Heart left ventricle (tissue), 16 donors: Measurements from ENCODE around the gene POLR3F. TPM values are rescaled to one million over a fixed set of nuclear protein-coding genes. Genes with fewer than 3 reads are reported as not detected.
A peak's percentile ranks its signal among the peaks of the same experiment; 100 is the strongest.

Experiments
- ATAC-seq, 4 donors: fragments of 200-7000 bp; cut with Tn5 transposase; one replicate each; pipeline ENCODE4 v1.9.1; 2020 to 2022; ENCODE audit warnings: moderate library complexity in 4 of 4, mild to moderate bottlenecking in 3 of 4, moderate number of reproducible peaks in 1 of 4
- DNase-seq, 5 donors: peaks; one replicate each; pipeline ENCODE4 v3.0.0-alpha.2; 2020
- H3K27ac ChIP-seq, 12 donors: fragments of 200-600 bp; sonication (generic) in 4 of 12; one replicate each; pipeline versions ENCODE4 v1.5.0 to v1.8.0; 2016 to 2022; ENCODE audit warnings: mild to moderate bottlenecking in 2 of 12
- H3K27me3 ChIP-seq, 9 donors: fragments of 200-600 bp; sonication (generic) in 2 of 9; one replicate each; pipeline versions ENCODE4 v1.5.1 to v1.8.0; 2016 to 2022; ENCODE audit warnings: mild to moderate bottlenecking in 3 of 9
- H3K36me3 ChIP-seq, 9 donors: fragments of 200-600 bp; sonication (generic) in 2 of 9; one replicate each; pipeline versions ENCODE4 v1.5.0 to v1.8.0; 2018 to 2022; ENCODE audit warnings: mild to moderate bottlenecking in 2 of 9
- H3K4me1 ChIP-seq, 12 donors: fragments of 200-600 bp; sonication (generic) in 4 of 12; one replicate each; pipeline versions ENCODE4 v1.5.0 to v1.8.0; 2016 to 2022; ENCODE audit warnings: mild to moderate bottlenecking in 3 of 12
- H3K4me3 ChIP-seq, 12 donors: fragments of 200-600 bp; sonication (generic) in 4 of 12; one replicate each; pipeline versions ENCODE4 v1.5.0 to v1.8.0; 2017 to 2022; ENCODE audit warnings: mild to moderate bottlenecking in 9 of 12, moderate library complexity in 4 of 12
- H3K9me3 ChIP-seq, 12 donors: fragments of 200-600 bp; sonication (generic) in 4 of 12; one replicate each; pipeline versions ENCODE4 v1.5.0 to v1.8.0; 2016 to 2022; ENCODE audit warnings: mild to moderate bottlenecking in 1 of 12
- POLR2A ChIP-seq, 2 donors: fragments of 450-650 bp; IDR thresholded peaks; one replicate each; pipeline ENCODE4 v1.6.1; 2017; ENCODE audit warnings: antibody characterized with exemption in 2 of 2, mild to moderate bottlenecking in 2 of 2, moderate library complexity in 2 of 2
- WGBS, 4 donors: extraction: QIAGEN DNeasy Blood & Tissue Kit in 2 of 4; methylation state at CpG; one replicate each; pipeline versions ENCODE4 v1.1.5 to v1.1.7; 2013 to 2018; 5-methylcytosine and 5-hydroxymethylcytosine counted together
- intact Hi-C, 10 donors: fragments of 100-400 bp; cut with DNase I; formaldehyde crosslinking; loops; one replicate each; pipeline versions ENCODE4 v1.11.1 to v1.14.2; 2022
- polyA plus RNA-seq, 2 donors: library from polyadenylated mRNA; stranded (reverse); fragments of 200-250 nt; gene quantifications; one replicate each; pipeline ENCODE4 v1.2.3, GENCODE V29; 2013
- total RNA-seq, 9 donors: library from RNA; depleted of rRNA in 2 of 9; stranded (reverse); fragments of >200 nt in 2 of 9; fragmentation: NEBNext Ultra II Directional in 3 of 9; extraction: Animal tissue kit (Norgen Biotek cat#: 25700) in 3 of 9; gene quantifications; one replicate each; pipeline versions ENCODE4 v1.1.0 to v1.2.4, GENCODE V29; 2016 to 2023
- TF ChIP-seq, protein P1 (sequence below), 12 donors: fragments of 200-600 bp; sonication (generic) in 4 of 12; IDR thresholded peaks; one replicate each; pipeline versions ENCODE4 v1.5.0 to v1.8.0; 2018 to 2022; ENCODE audit warnings: antibody characterized with exemption in 12 of 12, mild to moderate bottlenecking in 5 of 12
- donor health status: ischemic (EF 13 %, LVEDD 7.1; RV severe dilation, severe dysfunction).
- donor health status: healthy with polysubstance abuse.
- donor health status: DM: no; HTN: yes; CAD: no.
- donor health status: DM: no; HTN: no; CAD: no.
- donor health status: ischemic (EF 25% LVEDD 6.9; RV normal size, moderate dysfunction).
- donor health status: ischemic (EF 25% LVEDD 5.7; RV mildly dilated, moderate dysfunction).
- donor health status: healthy.
- donor health status: DM: yes; HTN: yes; CAD: no.
- donor health status: ischemic (EF 35%, LVEDD 5.7; RV mildly dilated, moderate dysfunction).
- donor health status: nonischemic (EF 11% LVEDD 7.7; RV severe dilation, severe dysfunction).
- donor health status: DM: yes; HTN: yes; CAD: no.
- donor health status: PGD.
- donor health status: ischemic (EF 29% LVEDD 5.4; RV normal size, mild dysfunction).
- donor health status: nonischemic (EF 23%, LVEDD 6.1; RV moderate dilation, normal function).

The POLR3F gene
- total and polyA plus RNA-seq, 11 donors: 5.2 to 12.0 (median 8.0) TPM

DNA sequence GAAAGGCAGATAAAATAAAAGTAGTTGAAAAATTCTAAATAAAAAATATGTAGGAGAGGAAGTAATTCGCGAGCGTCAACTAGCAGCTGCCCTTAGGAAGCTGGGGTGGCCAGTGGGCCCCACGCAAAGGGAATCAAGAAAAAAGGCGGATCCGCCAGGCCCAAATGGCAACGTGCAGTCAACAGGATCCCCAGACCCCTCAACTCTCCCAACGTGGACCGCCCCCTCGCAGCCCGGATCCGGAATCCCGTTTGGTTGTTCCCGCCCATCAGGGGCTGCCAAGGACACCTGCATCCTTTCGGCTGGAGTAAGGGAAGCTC, 656 bp upstream of the POLR3F start:
- TF ChIP-seq POLR2A (IDR thresholded peaks at IDR 0.05): no peak
- TF ChIP-seq, protein P1, sequence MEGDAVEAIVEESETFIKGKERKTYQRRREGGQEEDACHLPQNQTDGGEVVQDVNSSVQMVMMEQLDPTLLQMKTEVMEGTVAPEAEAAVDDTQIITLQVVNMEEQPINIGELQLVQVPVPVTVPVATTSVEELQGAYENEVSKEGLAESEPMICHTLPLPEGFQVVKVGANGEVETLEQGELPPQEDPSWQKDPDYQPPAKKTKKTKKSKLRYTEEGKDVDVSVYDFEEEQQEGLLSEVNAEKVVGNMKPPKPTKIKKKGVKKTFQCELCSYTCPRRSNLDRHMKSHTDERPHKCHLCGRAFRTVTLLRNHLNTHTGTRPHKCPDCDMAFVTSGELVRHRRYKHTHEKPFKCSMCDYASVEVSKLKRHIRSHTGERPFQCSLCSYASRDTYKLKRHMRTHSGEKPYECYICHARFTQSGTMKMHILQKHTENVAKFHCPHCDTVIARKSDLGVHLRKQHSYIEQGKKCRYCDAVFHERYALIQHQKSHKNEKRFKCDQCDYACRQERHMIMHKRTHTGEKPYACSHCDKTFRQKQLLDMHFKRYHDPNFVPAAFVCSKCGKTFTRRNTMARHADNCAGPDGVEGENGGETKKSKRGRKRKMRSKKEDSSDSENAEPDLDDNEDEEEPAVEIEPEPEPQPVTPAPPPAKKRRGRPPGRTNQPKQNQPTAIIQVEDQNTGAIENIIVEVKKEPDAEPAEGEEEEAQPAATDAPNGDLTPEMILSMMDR (IDR thresholded peaks at IDR 0.05): no peak
- 0 to 2% (median 0%) methylated on average over 10 to 15 of the region's 15 CpGs for WGBS, 4 donors
- ATAC-seq (peak; percentile 62 to 85 (median 78)), DNase-seq (no peak)
- no peaks in the 10 kb centered on the region for H3K9me3 ChIP-seq
- peaks cover 0 to 22% (median 14%) of the 10 kb centered on the region in 12 donors for H3K4me1 ChIP-seq
- peaks cover 0 to 25% (median 16%) of the 10 kb centered on the region in 9 donors for H3K36me3 ChIP-seq
- intact Hi-C loops: loop anchor here in 7 of 10 donors (2.0 to 10.0 kb wide), 8 partner anchors 30 to 179 kb away; partner anchors contain the start of genes ZNF133 (in 3 of the 7), RBBP9 (in 2 of the 7), SEC23B (in 2 of the 7) and SMIM26 (in 1 of the 7)
- no peaks in the 10 kb centered on the region for H3K27me3 ChIP-seq
- peak overlapping the region in 11 of 12 donors; percentile 73 to 95 (median 88) for H3K27ac ChIP-seq
- H3K4me3 ChIP-seq: peak overlapping the region; percentile 74 to 99 (median 82)

DNA sequence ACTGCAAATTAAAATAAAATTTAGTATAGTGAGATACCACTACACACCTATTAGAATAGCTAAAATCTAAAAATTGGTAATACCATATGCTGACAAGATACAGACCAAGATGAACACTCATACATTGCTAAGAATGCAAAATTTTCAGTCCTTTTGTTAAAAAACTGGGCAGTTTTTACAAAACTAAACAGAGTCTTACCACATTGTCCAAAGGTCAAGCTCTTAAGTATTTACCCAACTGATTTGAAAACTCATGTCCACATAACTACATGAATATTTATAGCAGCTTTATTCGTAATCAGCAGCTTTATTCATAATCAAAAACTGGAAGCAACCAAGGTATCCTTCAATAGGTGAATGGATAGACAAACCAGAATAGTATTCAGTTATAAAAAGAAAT, 10.0 kb downstream of the POLR3F start:
- no peak for DNase-seq

DNA sequence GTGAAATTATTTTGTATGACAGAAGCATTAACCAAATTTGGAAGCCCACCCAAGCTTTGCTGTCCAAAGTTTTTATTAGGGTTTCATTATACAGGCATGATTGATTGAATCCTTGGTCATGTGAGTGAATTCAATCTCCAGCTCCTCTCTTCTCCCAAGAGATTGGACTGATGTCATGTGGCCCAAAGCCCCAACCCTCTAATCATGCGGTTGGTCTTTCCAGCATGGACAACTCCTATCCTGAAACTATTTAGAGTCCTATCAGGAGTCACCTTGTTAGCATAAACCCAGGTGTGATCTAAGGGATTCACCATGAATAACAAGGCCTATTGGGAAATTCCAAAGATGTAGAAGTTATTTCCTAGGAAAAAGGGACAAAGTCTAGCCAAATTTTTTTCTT, 10.6 kb downstream of the POLR3F start:
- Histone ChIP-seq H3K4me3 (no peak overlapping the region), H3K36me3 (peaks cover 3 to 100% (median 98%) of the 10 kb centered on the region in 9 donors), H3K27me3 (no peaks in the 10 kb centered on the region), H3K4me1 (no peaks in the 10 kb centered on the region), H3K9me3 (no peaks in the 10 kb centered on the region), H3K27ac (no peak overlapping the region)
- TF ChIP-seq, protein P1 (IDR thresholded peaks at IDR 0.05): no peak
- TF ChIP-seq POLR2A (IDR thresholded peaks at IDR 0.05): no peak
- ATAC-seq (no peak), DNase-seq (no peak)
- intact Hi-C loops: no loop called here
- WGBS, 4 donors: 63 to 83% (median 66%) methylated on average over 1 of the region's 1 CpG

More for the DNA sequence above, 10.0 kb downstream of the POLR3F start:
- intact Hi-C loops: no loop called here
- Histone ChIP-seq H3K9me3 (no peaks in the 10 kb centered on the region), H3K27ac (no peak overlapping the region), H3K27me3 (no peaks in the 10 kb centered on the region), H3K4me3 (no peak overlapping the region), H3K4me1 (no peaks in the 10 kb centered on the region), H3K36me3 (peaks cover 3 to 100% (median 98%) of the 10 kb centered on the region in 9 donors)
- WGBS, 4 donors: 89 to 96% (median 95%) methylated on average over 1 of the region's 1 CpG
- TF ChIP-seq, protein P1 (IDR thresholded peaks at IDR 0.05): no peak
- no peak for TF ChIP-seq POLR2A (IDR thresholded peaks at IDR 0.05)
- no peak for ATAC-seq

DNA sequence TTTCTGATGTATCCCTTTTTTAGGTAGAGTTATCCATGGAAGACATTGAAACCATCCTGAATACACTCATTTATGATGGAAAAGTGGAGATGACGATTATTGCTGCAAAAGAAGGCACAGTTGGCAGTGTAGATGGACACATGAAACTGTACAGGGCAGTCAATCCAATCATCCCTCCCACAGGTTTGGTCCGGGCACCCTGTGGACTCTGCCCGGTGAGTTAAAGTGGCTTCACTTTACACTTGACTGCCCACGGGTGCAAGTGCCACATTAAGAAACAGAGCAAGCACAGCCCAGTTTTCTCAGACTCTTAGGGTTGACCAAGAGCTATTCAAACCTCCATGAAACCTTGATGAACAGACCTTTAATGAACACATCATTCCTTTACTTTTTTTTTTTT, 14.4 kb downstream of the POLR3F start:
- TF ChIP-seq POLR2A (IDR thresholded peaks at IDR 0.05): no peak
- TF ChIP-seq, protein P1 (IDR thresholded peaks at IDR 0.05): no peak
- no peaks in the 10 kb centered on the region for H3K9me3 ChIP-seq
- H3K27ac ChIP-seq: no peak overlapping the region
- intact Hi-C loops: loop anchor here in 1 of 10 donors (10.0 kb wide), 1 partner anchor 63 kb away; no protein-coding TSS in a partner anchor
- ATAC-seq (no peak), DNase-seq (no peak)
- H3K4me1 ChIP-seq: no peaks in the 10 kb centered on the region
- H3K27me3 ChIP-seq: no peaks in the 10 kb centered on the region
- H3K36me3 ChIP-seq: peaks cover 3 to 98% (median 91%) of the 10 kb centered on the region in 9 donors
- WGBS, 4 donors: 92 to 96% (median 93%) methylated on average over 4 of the region's 4 CpGs
- H3K4me3 ChIP-seq: no peak overlapping the region
